Fibroblast of the aortic adventitia (primary cell): ENCODE results near the gene EXOC6B. TPM values are rescaled to one million over a fixed set of nuclear protein-coding genes. Genes with fewer than 3 reads are reported as not detected.
"Not testable (repeated sequence)": the region's sequence is repeated elsewhere in the genome, so short reads cannot be mapped to it uniquely, and the experiment has no call there.

Experiments used
- DNase-seq: peaks from one replicate; pipeline ENCODE4 v3.0.0-alpha.2; 2010; ENCODE audit warnings: low read depth
- H3K4me3 ChIP-seq: 2 replicates; pipeline ENCODE4 v1.5.1; 2011; ENCODE audit warnings: low read depth, mild to moderate bottlenecking, control low read depth, low read length, moderate library complexity
- CTCF ChIP-seq: IDR thresholded peaks from 2 replicates; pipeline ENCODE4 v1.5.1; 2011; ENCODE audit warnings: mild to moderate bottlenecking, low read length, control low read depth, inconsistent platforms; ENCODE audit not compliant: insufficient read depth
- total RNA-seq: library from RNA; depleted of rRNA; stranded (reverse); fragments of >200 nt; gene quantifications from 2 replicates; pipeline ENCODE4 v1.2.3, GENCODE V29; 2012; ENCODE audit warnings: low replicate concordance

EXOC6B gene
- total RNA-seq, 1 donor: 30.2 TPM

- H3K4me3 ChIP-seq: no peak overlapping the region
- no peak for DNase-seq
- no peak for TF ChIP-seq CTCF
These were observed 218.6 kb downstream of the EXOC6B start for GRCh38 chr2:72607189-72607588.

GRCh38 chr2:72605836-72606442 lies 219.9 kb downstream of the EXOC6B start:
- H3K4me3 ChIP-seq: no peak overlapping the region
- peak; percentile 75 for TF ChIP-seq CTCF
- peak; percentile 56 for DNase-seq

DNA sequence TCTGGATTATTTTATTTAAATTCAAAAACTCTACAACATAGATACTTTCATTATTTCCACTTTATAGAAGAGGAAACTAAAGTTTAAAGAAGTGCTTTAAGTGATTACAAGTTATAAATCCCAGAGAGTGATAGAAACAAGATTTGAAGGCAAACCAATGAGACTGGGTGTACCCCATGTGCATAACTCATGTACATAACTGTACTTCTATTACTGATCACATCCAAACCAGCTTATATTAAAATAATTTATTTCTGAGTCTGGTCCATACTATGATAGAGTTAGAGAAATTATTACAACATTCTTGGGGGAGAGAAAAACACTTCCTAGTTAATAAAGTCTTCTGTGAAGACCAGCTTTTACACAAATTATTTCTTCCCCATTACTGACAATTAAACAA lies 221.4 kb downstream of the EXOC6B start:
- no peak for TF ChIP-seq CTCF
- no peak for DNase-seq
- no peak overlapping the region for H3K4me3 ChIP-seq

GRCh38 chr2:72603481-72603880 lies 222.4 kb downstream of the EXOC6B start:
- H3K4me3 ChIP-seq: no peak overlapping the region
- no peak for TF ChIP-seq CTCF
- DNase-seq: peak; percentile 16

DNA sequence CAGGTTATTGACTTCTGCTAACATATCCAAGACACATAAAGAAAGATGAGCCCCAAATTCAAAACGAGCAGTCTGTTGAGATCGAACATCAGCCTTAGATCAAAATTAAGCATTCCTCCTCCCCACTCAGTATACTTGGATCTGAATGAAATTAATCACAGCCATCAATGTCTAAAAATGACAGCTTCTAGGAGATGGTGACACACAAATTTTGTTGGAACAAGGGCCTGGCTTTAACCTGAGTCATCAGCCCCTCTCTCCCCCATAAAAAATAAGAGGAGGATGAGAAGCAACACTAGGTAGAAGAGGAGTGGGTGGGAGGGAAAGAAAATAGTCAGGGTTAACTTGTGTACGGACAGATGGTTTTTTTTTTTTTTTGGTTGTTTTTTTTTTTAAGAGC lies 223.1 kb downstream of the EXOC6B start:
- no peak for DNase-seq
- no peak for TF ChIP-seq CTCF
- H3K4me3 ChIP-seq: no peak overlapping the region

GRCh38 chr2:72602095-72602494 lies 223.7 kb downstream of the EXOC6B start:
- DNase-seq: no peak
- TF ChIP-seq CTCF: no peak
- H3K4me3 ChIP-seq: no peak overlapping the region

DNA sequence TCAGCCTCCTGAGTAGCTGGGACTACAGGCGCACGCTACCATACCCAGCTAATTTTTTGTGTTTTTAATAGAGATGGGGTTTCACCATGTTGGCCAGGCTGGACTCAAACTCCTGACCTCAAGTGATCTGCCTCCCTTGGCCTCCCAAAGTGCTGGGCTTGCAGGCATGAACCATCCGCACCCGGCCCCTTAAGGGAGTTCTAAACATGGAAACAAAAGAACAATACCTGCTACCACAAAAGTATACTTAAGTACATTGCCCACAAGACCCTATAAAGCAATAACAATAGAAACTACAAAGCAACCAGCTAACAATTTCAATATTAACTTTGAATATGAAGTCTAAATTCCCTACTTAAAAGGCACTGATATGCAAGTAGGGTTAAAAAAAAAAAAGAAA lies 242.0 kb downstream of the EXOC6B start:
- H3K4me3 ChIP-seq, DNase-seq: not testable (repeated sequence)
